Ovary (tissue), 3 donors: ENCODE results near the gene THPO.

ENCODE experiments used
- EP300 ChIP-seq: sonication (generic); formaldehyde crosslinking; IDR thresholded peaks from one replicate; pipeline ENCODE4 v1.6.1; 2017; ENCODE audit warnings: antibody characterized with exemption
- TF ChIP-seq, protein P1 (sequence below), 3 donors: fragments of 450-650 bp in 2 of 3; fragments of 200-600 bp in 1 of 3; IDR thresholded peaks; one replicate each; pipeline versions ENCODE4 v1.5.1 to v1.8.0; 2016 to 2022; ENCODE audit warnings: antibody characterized with exemption in 3 of 3, mild to moderate bottlenecking in 1 of 3
- donor health status: DM: no; HTN: no; CAD: no.

DNA sequence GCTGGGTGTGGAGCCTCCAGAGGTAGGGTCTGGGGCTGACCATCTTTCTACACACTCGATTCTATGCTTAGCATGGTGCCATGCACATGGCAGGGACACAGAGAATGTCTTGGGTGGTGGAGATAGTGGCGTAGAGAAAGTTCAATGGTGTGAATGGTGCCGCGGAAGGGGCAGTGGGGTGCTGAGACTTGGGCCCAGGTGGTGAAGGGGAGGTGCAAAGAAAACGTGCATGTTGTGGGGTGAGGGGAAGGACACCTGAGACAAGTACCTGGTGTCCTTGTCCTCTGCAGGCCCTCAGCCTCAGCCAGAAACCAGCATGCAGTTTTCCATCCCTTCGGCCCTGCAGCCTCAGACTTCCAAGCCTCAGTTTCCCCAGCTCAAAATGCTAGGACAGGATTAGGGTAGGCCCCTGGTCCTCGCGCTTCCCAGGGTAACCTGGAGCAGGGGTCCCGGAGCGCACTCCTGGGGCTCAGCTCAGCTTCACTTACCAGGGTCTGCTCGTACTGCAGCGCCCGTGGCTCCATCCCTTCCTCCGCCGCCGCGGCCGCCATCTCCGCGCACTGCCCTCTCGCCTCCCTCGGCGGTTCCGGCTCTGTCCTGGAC, 17.0 kb downstream of the THPO start:
- no peak for TF ChIP-seq EP300
- TF ChIP-seq, protein P1, sequence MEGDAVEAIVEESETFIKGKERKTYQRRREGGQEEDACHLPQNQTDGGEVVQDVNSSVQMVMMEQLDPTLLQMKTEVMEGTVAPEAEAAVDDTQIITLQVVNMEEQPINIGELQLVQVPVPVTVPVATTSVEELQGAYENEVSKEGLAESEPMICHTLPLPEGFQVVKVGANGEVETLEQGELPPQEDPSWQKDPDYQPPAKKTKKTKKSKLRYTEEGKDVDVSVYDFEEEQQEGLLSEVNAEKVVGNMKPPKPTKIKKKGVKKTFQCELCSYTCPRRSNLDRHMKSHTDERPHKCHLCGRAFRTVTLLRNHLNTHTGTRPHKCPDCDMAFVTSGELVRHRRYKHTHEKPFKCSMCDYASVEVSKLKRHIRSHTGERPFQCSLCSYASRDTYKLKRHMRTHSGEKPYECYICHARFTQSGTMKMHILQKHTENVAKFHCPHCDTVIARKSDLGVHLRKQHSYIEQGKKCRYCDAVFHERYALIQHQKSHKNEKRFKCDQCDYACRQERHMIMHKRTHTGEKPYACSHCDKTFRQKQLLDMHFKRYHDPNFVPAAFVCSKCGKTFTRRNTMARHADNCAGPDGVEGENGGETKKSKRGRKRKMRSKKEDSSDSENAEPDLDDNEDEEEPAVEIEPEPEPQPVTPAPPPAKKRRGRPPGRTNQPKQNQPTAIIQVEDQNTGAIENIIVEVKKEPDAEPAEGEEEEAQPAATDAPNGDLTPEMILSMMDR (IDR thresholded peaks at IDR 0.05), result no peak
